ENCODE results near the gene SERPINA1. TPM values are rescaled to one million over a fixed set of nuclear protein-coding genes. Genes with fewer than 3 reads are reported as not detected.

The SERPINA1 gene
- total RNA-seq, 1 donor from 2014 or later = 3.7 TPM

- Histone ChIP-seq H3K27me3 (ENCODE audit: control insufficient read depth in 3 of 3, insufficient read depth in 3 of 3, low read length in 3 of 3) (peaks cover 3 to 7% (median 4%) of the 10 kb centered on the region in 3 donors), H3K9me3 (ENCODE audit: control insufficient read depth in 3 of 3, low read length in 3 of 3) (no peaks in the 10 kb centered on the region), H3K4me1 (ENCODE audit: control insufficient read depth in 3 of 3, insufficient read depth in 3 of 3, low read length in 3 of 3) (peaks cover 4 to 10% (median 6%) of the 10 kb centered on the region in 3 donors), H3K9ac (ENCODE audit: low read depth in 1 of 3, low read length in 3 of 3) (no peak overlapping the region), H3K27ac (ENCODE audit: low read depth, low read length) (no peak overlapping the region), H3K4me3 (ENCODE audit: low read length in 3 of 3) (no peak overlapping the region), H3K36me3 (ENCODE audit: control insufficient read depth in 3 of 3, insufficient read depth in 3 of 3, low read length in 3 of 3) (no peaks in the 10 kb centered on the region)
Observed at GRCh38 chr14:94398536-94398935, 10.1 kb upstream of the SERPINA1 start.

- Histone ChIP-seq H3K9ac (ENCODE audit: low read depth in 1 of 3, low read length in 3 of 3) (no peak overlapping the region), H3K27me3 (ENCODE audit: control insufficient read depth in 3 of 3, insufficient read depth in 3 of 3, low read length in 3 of 3) (peaks cover 3 to 4% (median 4%) of the 10 kb centered on the region in 3 donors), H3K36me3 (ENCODE audit: control insufficient read depth in 3 of 3, insufficient read depth in 3 of 3, low read length in 3 of 3) (no peaks in the 10 kb centered on the region), H3K4me1 (ENCODE audit: control insufficient read depth in 3 of 3, insufficient read depth in 3 of 3, low read length in 3 of 3) (peaks cover 4 to 13% (median 6%) of the 10 kb centered on the region in 3 donors), H3K4me3 (ENCODE audit: low read length in 3 of 3) (no peak overlapping the region), H3K9me3 (ENCODE audit: control insufficient read depth in 3 of 3, low read length in 3 of 3) (no peaks in the 10 kb centered on the region), H3K27ac (ENCODE audit: low read depth, low read length) (no peak overlapping the region)
Observed at GRCh38 chr14:94398182-94398479, 9.7 kb upstream of the SERPINA1 start.

- Histone ChIP-seq H3K4me3 (ENCODE audit: low read length in 3 of 3) (no peak overlapping the region), H3K27ac (ENCODE audit: low read depth, low read length) (no peak overlapping the region), H3K9me3 (ENCODE audit: control insufficient read depth in 3 of 3, low read length in 3 of 3) (no peaks in the 10 kb centered on the region), H3K36me3 (ENCODE audit: control insufficient read depth in 3 of 3, insufficient read depth in 3 of 3, low read length in 3 of 3) (no peaks in the 10 kb centered on the region), H3K4me1 (ENCODE audit: control insufficient read depth in 3 of 3, insufficient read depth in 3 of 3, low read length in 3 of 3) (peaks cover 4 to 13% (median 6%) of the 10 kb centered on the region in 3 donors), H3K9ac (ENCODE audit: low read depth in 1 of 3, low read length in 3 of 3) (no peak overlapping the region), H3K27me3 (ENCODE audit: control insufficient read depth in 3 of 3, insufficient read depth in 3 of 3, low read length in 3 of 3) (peaks cover 3 to 4% (median 4%) of the 10 kb centered on the region in 3 donors)
Observed at GRCh38 chr14:94397289-94398181, 9.1 kb upstream of the SERPINA1 start.

GRCh38 chr14:94396628-94397225 lies 8.3 kb upstream of the SERPINA1 start:
- Histone ChIP-seq H3K4me1 (ENCODE audit: control insufficient read depth in 3 of 3, insufficient read depth in 3 of 3, low read length in 3 of 3) (peaks cover 4 to 13% (median 6%) of the 10 kb centered on the region in 3 donors), H3K4me3 (ENCODE audit: low read length in 3 of 3) (no peak overlapping the region), H3K9me3 (ENCODE audit: control insufficient read depth in 3 of 3, low read length in 3 of 3) (no peaks in the 10 kb centered on the region), H3K9ac (ENCODE audit: low read depth in 1 of 3, low read length in 3 of 3) (no peak overlapping the region), H3K27me3 (ENCODE audit: control insufficient read depth in 3 of 3, insufficient read depth in 3 of 3, low read length in 3 of 3) (peaks cover 3 to 4% (median 4%) of the 10 kb centered on the region in 3 donors), H3K27ac (ENCODE audit: low read depth, low read length) (no peak overlapping the region), H3K36me3 (ENCODE audit: control insufficient read depth in 3 of 3, insufficient read depth in 3 of 3, low read length in 3 of 3) (no peaks in the 10 kb centered on the region)

- Histone ChIP-seq H3K9ac (ENCODE audit: low read depth in 1 of 3, low read length in 3 of 3) (no peak overlapping the region), H3K4me3 (ENCODE audit: low read length in 3 of 3) (no peak overlapping the region), H3K9me3 (ENCODE audit: control insufficient read depth in 3 of 3, low read length in 3 of 3) (no peaks in the 10 kb centered on the region), H3K4me1 (ENCODE audit: control insufficient read depth in 3 of 3, insufficient read depth in 3 of 3, low read length in 3 of 3) (peaks cover 4 to 13% (median 6%) of the 10 kb centered on the region in 3 donors), H3K27ac (ENCODE audit: low read depth, low read length) (no peak overlapping the region), H3K27me3 (ENCODE audit: control insufficient read depth in 3 of 3, insufficient read depth in 3 of 3, low read length in 3 of 3) (peaks cover 3 to 4% (median 4%) of the 10 kb centered on the region in 3 donors), H3K36me3 (ENCODE audit: control insufficient read depth in 3 of 3, insufficient read depth in 3 of 3, low read length in 3 of 3) (no peaks in the 10 kb centered on the region)
Observed at GRCh38 chr14:94395888-94396574, 7.6 kb upstream of the SERPINA1 start.

- no peaks in the 10 kb centered on the region for H3K36me3 ChIP-seq (ENCODE audit: control insufficient read depth in 3 of 3, insufficient read depth in 3 of 3, low read length in 3 of 3)
- peaks cover 4 to 16% (median 6%) of the 10 kb centered on the region in 3 donors for H3K4me1 ChIP-seq (ENCODE audit: control insufficient read depth in 3 of 3, insufficient read depth in 3 of 3, low read length in 3 of 3)
- no peak overlapping the region for H3K9ac ChIP-seq (ENCODE audit: low read depth in 1 of 3, low read length in 3 of 3)
- no peak overlapping the region for H3K27ac ChIP-seq (ENCODE audit: low read depth, low read length)
- no peak overlapping the region for H3K4me3 ChIP-seq (ENCODE audit: low read length in 3 of 3)
- H3K27me3 ChIP-seq (ENCODE audit: control insufficient read depth in 3 of 3, insufficient read depth in 3 of 3, low read length in 3 of 3) = peaks cover 3 to 4% (median 4%) of the 10 kb centered on the region in 3 donors
- no peaks in the 10 kb centered on the region for H3K9me3 ChIP-seq (ENCODE audit: control insufficient read depth in 3 of 3, low read length in 3 of 3)
Observed at GRCh38 chr14:94395282-94395887, 7.0 kb upstream of the SERPINA1 start.

- Histone ChIP-seq H3K4me3 (ENCODE audit: low read length in 3 of 3) (no peak overlapping the region), H3K9me3 (ENCODE audit: control insufficient read depth in 3 of 3, low read length in 3 of 3) (no peaks in the 10 kb centered on the region), H3K9ac (ENCODE audit: low read depth in 1 of 3, low read length in 3 of 3) (no peak overlapping the region), H3K27ac (ENCODE audit: low read depth, low read length) (no peak overlapping the region), H3K4me1 (ENCODE audit: control insufficient read depth in 3 of 3, insufficient read depth in 3 of 3, low read length in 3 of 3) (peaks cover 4 to 16% (median 6%) of the 10 kb centered on the region in 3 donors), H3K36me3 (ENCODE audit: control insufficient read depth in 3 of 3, insufficient read depth in 3 of 3, low read length in 3 of 3) (no peaks in the 10 kb centered on the region), H3K27me3 (ENCODE audit: control insufficient read depth in 3 of 3, insufficient read depth in 3 of 3, low read length in 3 of 3) (peaks cover 3 to 4% (median 4%) of the 10 kb centered on the region in 3 donors)
Observed at GRCh38 chr14:94394581-94395207, 6.3 kb upstream of the SERPINA1 start.

- Histone ChIP-seq H3K27ac (ENCODE audit: low read depth, low read length) (no peak overlapping the region), H3K27me3 (ENCODE audit: control insufficient read depth in 3 of 3, insufficient read depth in 3 of 3, low read length in 3 of 3) (peaks cover 3 to 4% (median 4%) of the 10 kb centered on the region in 3 donors), H3K36me3 (ENCODE audit: control insufficient read depth in 3 of 3, insufficient read depth in 3 of 3, low read length in 3 of 3) (no peaks in the 10 kb centered on the region)
Observed at GRCh38 chr14:94394025-94394493, 5.7 kb upstream of the SERPINA1 start.

GRCh38 chr14:94393474-94393873 lies 5.1 kb upstream of the SERPINA1 start:
- no peak overlapping the region for H3K9ac ChIP-seq (ENCODE audit: low read depth in 1 of 3, low read length in 3 of 3)
- H3K36me3 ChIP-seq (ENCODE audit: control insufficient read depth in 3 of 3, insufficient read depth in 3 of 3, low read length in 3 of 3) = no peaks in the 10 kb centered on the region
- no peaks in the 10 kb centered on the region for H3K9me3 ChIP-seq (ENCODE audit: control insufficient read depth in 3 of 3, low read length in 3 of 3)
- peaks cover 4 to 16% (median 6%) of the 10 kb centered on the region in 3 donors for H3K4me1 ChIP-seq (ENCODE audit: control insufficient read depth in 3 of 3, insufficient read depth in 3 of 3, low read length in 3 of 3)
- peaks cover 3 to 4% (median 4%) of the 10 kb centered on the region in 3 donors for H3K27me3 ChIP-seq (ENCODE audit: control insufficient read depth in 3 of 3, insufficient read depth in 3 of 3, low read length in 3 of 3)
- no peak overlapping the region for H3K27ac ChIP-seq (ENCODE audit: low read depth, low read length)
- no peak overlapping the region for H3K4me3 ChIP-seq (ENCODE audit: low read length in 3 of 3)

More at GRCh38 chr14:94394025-94394493, 5.7 kb upstream of the SERPINA1 start:
- Histone ChIP-seq H3K9ac (ENCODE audit: low read depth in 1 of 3, low read length in 3 of 3) (no peak overlapping the region), H3K4me1 (ENCODE audit: control insufficient read depth in 3 of 3, insufficient read depth in 3 of 3, low read length in 3 of 3) (peaks cover 4 to 16% (median 6%) of the 10 kb centered on the region in 3 donors), H3K9me3 (ENCODE audit: control insufficient read depth in 3 of 3, low read length in 3 of 3) (no peaks in the 10 kb centered on the region), H3K4me3 (ENCODE audit: low read length in 3 of 3) (no peak overlapping the region)
